OCI-LY3 (cell line): ENCODE data around the gene PCSK6.

ENCODE experiments used
- EZH2phosphoT487 ChIP-seq: fragments of 200-600 bp; shearing (Covaris generic); IDR thresholded peaks from 2 replicates; pipeline ENCODE4 v1.6.1; 2018; ENCODE audit warnings: antibody characterized with exemption, mixed run types, low read depth
- TF ChIP-seq, protein P1 (sequence below): fragments of 200-600, 300-600 bp; sonication (generic); IDR thresholded peaks from 2 replicates; pipeline ENCODE4 v1.5.1; 2014; ENCODE audit warnings: antibody characterized with exemption, low read length, low read depth

DNA sequence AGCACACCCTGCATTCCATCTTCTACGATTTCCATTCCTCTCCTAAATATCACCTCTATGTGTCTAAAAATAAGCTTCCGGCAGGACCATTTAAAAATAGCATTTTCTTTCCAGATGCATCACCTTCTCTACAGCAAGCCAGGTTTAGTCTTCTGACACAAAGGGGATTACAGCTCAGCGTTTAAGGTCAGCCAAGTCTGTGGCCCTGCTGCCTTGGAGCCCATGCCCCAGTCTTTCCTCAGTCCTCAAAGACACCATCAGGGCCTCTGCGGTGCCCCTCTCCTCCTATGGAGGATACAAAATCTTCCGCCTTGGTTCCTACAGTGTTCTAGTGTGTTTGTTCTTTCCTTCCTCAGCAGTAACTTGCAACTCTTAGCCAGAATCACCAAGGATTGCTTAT is 216.0 kb downstream of the PCSK6 start:
- TF ChIP-seq, protein P1, sequence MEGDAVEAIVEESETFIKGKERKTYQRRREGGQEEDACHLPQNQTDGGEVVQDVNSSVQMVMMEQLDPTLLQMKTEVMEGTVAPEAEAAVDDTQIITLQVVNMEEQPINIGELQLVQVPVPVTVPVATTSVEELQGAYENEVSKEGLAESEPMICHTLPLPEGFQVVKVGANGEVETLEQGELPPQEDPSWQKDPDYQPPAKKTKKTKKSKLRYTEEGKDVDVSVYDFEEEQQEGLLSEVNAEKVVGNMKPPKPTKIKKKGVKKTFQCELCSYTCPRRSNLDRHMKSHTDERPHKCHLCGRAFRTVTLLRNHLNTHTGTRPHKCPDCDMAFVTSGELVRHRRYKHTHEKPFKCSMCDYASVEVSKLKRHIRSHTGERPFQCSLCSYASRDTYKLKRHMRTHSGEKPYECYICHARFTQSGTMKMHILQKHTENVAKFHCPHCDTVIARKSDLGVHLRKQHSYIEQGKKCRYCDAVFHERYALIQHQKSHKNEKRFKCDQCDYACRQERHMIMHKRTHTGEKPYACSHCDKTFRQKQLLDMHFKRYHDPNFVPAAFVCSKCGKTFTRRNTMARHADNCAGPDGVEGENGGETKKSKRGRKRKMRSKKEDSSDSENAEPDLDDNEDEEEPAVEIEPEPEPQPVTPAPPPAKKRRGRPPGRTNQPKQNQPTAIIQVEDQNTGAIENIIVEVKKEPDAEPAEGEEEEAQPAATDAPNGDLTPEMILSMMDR = no peak
- TF ChIP-seq EZH2phosphoT487 = no peak
